ENCODE data around the gene IL32. TPM values are rescaled to one million over a fixed set of nuclear protein-coding genes. Genes with fewer than 3 reads are reported as not detected.

IL32 gene
- total and polyA plus RNA-seq, 2 of the 4 experiments (the other 2 are of a cell fraction): 25.6 to 95.7 TPM

- H4K5ac ChIP-seq (ENCODE audit: low read depth, low read length): no peak overlapping the region
- TF ChIP-seq NFE2L2 (IDR thresholded peaks at IDR 0.05; ENCODE audit: low read depth, low read length) (no peak), SMC3 (IDR thresholded peaks at IDR 0.05; ENCODE audit: low read depth, low read length) (no peak), CEBPB (IDR thresholded peaks at IDR 0.05; ENCODE audit: low read depth, low read length) (no peak), ELK1 (IDR thresholded peaks at IDR 0.05; ENCODE audit: borderline replicate concordance, low read depth, low read length) (no peak), RFX5 (IDR thresholded peaks at IDR 0.05; ENCODE audit: low read depth, low read length) (no peak), MAFK (IDR thresholded peaks at IDR 0.05; ENCODE audit: low read depth, low read length) (no peak), MXI1 (IDR thresholded peaks at IDR 0.05; ENCODE audit: borderline replicate concordance, low read depth, low read length) (no peak), BHLHE40 (IDR thresholded peaks at IDR 0.05; ENCODE audit: low read depth, low read length) (no peak), CHD1 (IDR thresholded peaks at IDR 0.05; ENCODE audit: low read depth, low read length) (no peak), RCOR1 (IDR thresholded peaks at IDR 0.05; ENCODE audit: insufficient replicate concordance, low read length) (no peak), POLR2A (IDR thresholded peaks at IDR 0.05; ENCODE audit: low read depth, low read length) (no peak), FOS (IDR thresholded peaks at IDR 0.05; ENCODE audit: low read depth, low read length) (no peak), MAZ (IDR thresholded peaks at IDR 0.05; ENCODE audit: borderline replicate concordance, low read depth, low read length) (no peak), RAD21 (IDR thresholded peaks at IDR 0.05; ENCODE audit: low read length) (no peak)
- TF ChIP-seq, protein P1, sequence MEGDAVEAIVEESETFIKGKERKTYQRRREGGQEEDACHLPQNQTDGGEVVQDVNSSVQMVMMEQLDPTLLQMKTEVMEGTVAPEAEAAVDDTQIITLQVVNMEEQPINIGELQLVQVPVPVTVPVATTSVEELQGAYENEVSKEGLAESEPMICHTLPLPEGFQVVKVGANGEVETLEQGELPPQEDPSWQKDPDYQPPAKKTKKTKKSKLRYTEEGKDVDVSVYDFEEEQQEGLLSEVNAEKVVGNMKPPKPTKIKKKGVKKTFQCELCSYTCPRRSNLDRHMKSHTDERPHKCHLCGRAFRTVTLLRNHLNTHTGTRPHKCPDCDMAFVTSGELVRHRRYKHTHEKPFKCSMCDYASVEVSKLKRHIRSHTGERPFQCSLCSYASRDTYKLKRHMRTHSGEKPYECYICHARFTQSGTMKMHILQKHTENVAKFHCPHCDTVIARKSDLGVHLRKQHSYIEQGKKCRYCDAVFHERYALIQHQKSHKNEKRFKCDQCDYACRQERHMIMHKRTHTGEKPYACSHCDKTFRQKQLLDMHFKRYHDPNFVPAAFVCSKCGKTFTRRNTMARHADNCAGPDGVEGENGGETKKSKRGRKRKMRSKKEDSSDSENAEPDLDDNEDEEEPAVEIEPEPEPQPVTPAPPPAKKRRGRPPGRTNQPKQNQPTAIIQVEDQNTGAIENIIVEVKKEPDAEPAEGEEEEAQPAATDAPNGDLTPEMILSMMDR (conservative IDR thresholded peaks at IDR 0.05; ENCODE audit: low read depth, low read length): no peak
- TF ChIP-seq, protein P2, sequence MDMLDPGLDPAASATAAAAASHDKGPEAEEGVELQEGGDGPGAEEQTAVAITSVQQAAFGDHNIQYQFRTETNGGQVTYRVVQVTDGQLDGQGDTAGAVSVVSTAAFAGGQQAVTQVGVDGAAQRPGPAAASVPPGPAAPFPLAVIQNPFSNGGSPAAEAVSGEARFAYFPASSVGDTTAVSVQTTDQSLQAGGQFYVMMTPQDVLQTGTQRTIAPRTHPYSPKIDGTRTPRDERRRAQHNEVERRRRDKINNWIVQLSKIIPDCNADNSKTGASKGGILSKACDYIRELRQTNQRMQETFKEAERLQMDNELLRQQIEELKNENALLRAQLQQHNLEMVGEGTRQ (IDR thresholded peaks at IDR 0.05; ENCODE audit: low read depth, low read length): no peak
- no peak overlapping the region for H2BK5ac ChIP-seq (ENCODE audit: low read depth, low read length, poor library complexity, severe bottlenecking)
- dilution Hi-C loops (cut with HindIII; ENCODE audit: low sequenced_read_pairs, unreplicated experiment): no loop called here
- no peaks in the 10 kb centered on the region for H3K9me3 ChIP-seq (ENCODE audit: control insufficient read depth, insufficient read depth, low read length)
- ChIA-PET CTCF (no interaction called here), POLR2A (ENCODE audit: unreplicated experiment) (no interaction called here)
- no peak overlapping the region for H3K23ac ChIP-seq (ENCODE audit: low read depth, low read length)
- H3K9ac ChIP-seq (ENCODE audit: low read depth, low read length): no peak overlapping the region
- H2AK9ac ChIP-seq (replicated peaks; ENCODE audit: low read depth, low read length, poor library complexity): no peak overlapping the region
- H3K4me1 ChIP-seq (ENCODE audit: control insufficient read depth, insufficient read depth, low read length): peaks cover 17% of the 10 kb centered on the region
- H3K4ac ChIP-seq (ENCODE audit: low read depth, low read length): no peak overlapping the region
- intact Hi-C loops (cut with micrococcal nuclease): no loop called here
- H3K4me3 ChIP-seq (ENCODE audit: insufficient read depth, low read depth, low read length): no peak overlapping the region
- H4K91ac ChIP-seq (ENCODE audit: insufficient read depth, low read depth, low read length): no peak overlapping the region
- no peak overlapping the region for H3K14ac ChIP-seq (replicated peaks; ENCODE audit: low read depth, low read length)
- ATAC-seq (ENCODE audit: low read depth) (no peak), DNase-seq (no peak)
- no peak overlapping the region for H2BK120ac ChIP-seq (ENCODE audit: low read depth, low read length)
- no peak overlapping the region for H4K8ac ChIP-seq (ENCODE audit: low read depth in 2 of 2, low read length in 2 of 2)
- in situ Hi-C loops (cut with MboI; ENCODE audit: low sequenced_read_pairs): loop anchor here (5.0 kb wide), 1 partner anchor 40 kb away; no protein-coding TSS in a partner anchor
- no peaks in the 10 kb centered on the region; the same call in 1 of the 2 replicates for H3K27me3 ChIP-seq (ENCODE audit: control insufficient read depth, insufficient read depth, low read length)
- no peaks in the 10 kb centered on the region for H4K20me1 ChIP-seq (ENCODE audit: insufficient read depth, low read length)
- H2AK5ac ChIP-seq (ENCODE audit: low read depth, low read length): no peak overlapping the region
- no peak overlapping the region for H3K27ac ChIP-seq (ENCODE audit: insufficient read depth, low read length)
- H2AFZ ChIP-seq (replicated peaks; ENCODE audit: low read length, poor library complexity): no peak overlapping the region
- peaks cover 24% of the 10 kb centered on the region for H3K9me1 ChIP-seq (ENCODE audit: insufficient read depth, low read length)
- H3K56ac ChIP-seq (ENCODE audit: extremely low read depth, insufficient read depth, low read length): no peak overlapping the region
- H2BK15ac ChIP-seq (ENCODE audit: low read depth, low read length): no peak overlapping the region
- 50% methylated on average over 2 of the region's 6 CpGs; no CpG with 5 or more reads in 1 of the 2 experiments for WGBS, 2 experiments (ENCODE audit: extremely low coverage in 2 of 2, insufficient read length in 1 of 2)
- BruUV-seq (replicated peaks): no TSS peak
- H3K36me3 ChIP-seq (ENCODE audit: control insufficient read depth, insufficient read depth, low read length): no peaks in the 10 kb centered on the region
- H2BK20ac ChIP-seq (ENCODE audit: low read depth, low read length): no peak overlapping the region
- no peak overlapping the region for H3K18ac ChIP-seq (ENCODE audit: low read depth, low read length)
- H3K4me2 ChIP-seq (ENCODE audit: low read depth, low read length): no peak overlapping the region
- H3K79me1 ChIP-seq (ENCODE audit: low read depth in 1 of 2, low read length in 2 of 2): peaks cover 6 to 33% of the 10 kb centered on the region in 2 experiments; a peak in 2 of 4 replicates
Observed at GRCh38 chr16:3062553-3062952, 2.9 kb upstream of the IL32 start.

Measured in IMR-90 (cell line).